Cardiac fibroblast (primary cell): ENCODE results near the gene MATCAP1.

Experiments used
- DNase-seq, 2 donors: peaks; one replicate each; pipeline versions ENCODE4 v3.0.0 to v3.0.0-alpha.2; 2010; ENCODE audit warnings: low read depth in 2 of 2
- H3K4me3 ChIP-seq, 2 donors: replicated peaks in 1 of 2; 1 replicate in 1 of 2; 2 replicates in 1 of 2; pipeline ENCODE4 v1.5.1; 2011; ENCODE audit warnings: low read depth in 2 of 2, low read length in 2 of 2, mild to moderate bottlenecking in 2 of 2, moderate library complexity in 1 of 2
- CTCF ChIP-seq: IDR thresholded peaks from one replicate; pipeline ENCODE4 v1.5.1; 2011; ENCODE audit warnings: low read depth, mild to moderate bottlenecking, low read length, inconsistent platforms

MATCAP1 gene

GRCh38 chr16:67185651-67186134 is 1.9 kb upstream of the MATCAP1 start:
- no peak overlapping the region for H3K4me3 ChIP-seq
- DNase-seq, result no peak

GRCh38 chr16:67184995-67185650 is 1.4 kb upstream of the MATCAP1 start:
- peak overlapping the region in 1 of 2 donors; percentile 77 for H3K4me3 ChIP-seq
- peak; percentile 93 to 94 for DNase-seq
- peak; percentile 94 for TF ChIP-seq CTCF

More at GRCh38 chr16:67185651-67186134, 1.9 kb upstream of the MATCAP1 start:
- TF ChIP-seq CTCF, result no peak

- peak overlapping the region; percentile 62 to 77 for H3K4me3 ChIP-seq
- no peak for DNase-seq
- TF ChIP-seq CTCF, result no peak
Measured at GRCh38 chr16:67184453-67184994, 761 bp upstream of the MATCAP1 start.

- H3K4me3 ChIP-seq, result peak overlapping the region; percentile 62 to 77
- DNase-seq, result no peak
- TF ChIP-seq CTCF, result no peak
Measured at GRCh38 chr16:67183284-67183626, 508 bp downstream of the MATCAP1 start.

- H3K4me3 ChIP-seq, result peak overlapping the region in 1 of 2 donors; percentile 77
- DNase-seq, result no peak
- TF ChIP-seq CTCF, result no peak
Measured at GRCh38 chr16:67182288-67182687, 1.5 kb downstream of the MATCAP1 start.

- peak; percentile 91 to 92 for DNase-seq
- H3K4me3 ChIP-seq, result peak overlapping the region in 1 of 2 donors; percentile 32
- TF ChIP-seq CTCF, result no peak
Measured at GRCh38 chr16:67181346-67181745, 2.4 kb downstream of the MATCAP1 start.

GRCh38 chr16:67180166-67180565 is 3.6 kb downstream of the MATCAP1 start:
- no peak for DNase-seq
- no peak overlapping the region for H3K4me3 ChIP-seq
- TF ChIP-seq CTCF, result no peak
